HG03432 (cell line): ENCODE measurements around the gene FUBP3.

ENCODE experiments used
- ATAC-seq: cut with Tn5 transposase; IDR thresholded peaks from one replicate; pipeline ENCODE4 v1.9.1; 2021; ENCODE audit warnings: mild to moderate bottlenecking, moderate library complexity; ENCODE audit not compliant: unreplicated experiment

The FUBP3 gene

DNA sequence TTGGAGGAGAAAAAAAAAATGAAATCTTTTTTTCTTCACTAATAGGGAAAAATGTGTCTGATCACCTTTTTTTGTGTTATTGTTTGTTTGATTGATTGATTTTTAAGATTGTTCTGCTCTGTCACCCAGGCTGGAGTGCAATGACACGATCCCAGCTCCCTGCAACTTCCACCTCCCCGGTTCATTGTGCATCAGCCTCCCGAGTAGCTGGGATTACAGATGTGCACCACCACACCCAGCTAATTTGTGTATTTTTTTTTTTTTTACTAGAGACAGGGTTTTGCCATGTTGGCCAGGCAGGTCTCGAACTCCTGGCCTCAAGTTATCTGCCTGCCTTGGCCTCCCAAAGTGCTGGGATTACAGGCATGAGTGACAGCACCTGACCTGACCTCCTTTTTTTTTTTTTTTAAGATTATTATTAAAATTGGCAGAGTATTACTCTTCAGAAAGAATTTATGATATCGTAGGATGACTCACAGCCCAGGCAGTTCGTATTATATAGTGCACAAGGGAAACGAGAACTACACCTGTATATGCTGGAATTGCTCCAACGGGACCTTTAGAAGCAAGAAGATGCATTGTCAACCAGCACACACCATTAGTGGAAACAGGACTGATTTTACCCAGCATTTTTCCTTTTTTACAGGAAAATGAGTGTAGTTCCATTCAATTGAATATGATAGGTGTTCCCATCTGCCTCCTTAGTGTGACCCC is 27.7 kb downstream of the FUBP3 start:
- no peak for ATAC-seq

GRCh38 chr9:130607640-130608420 is 28.5 kb downstream of the FUBP3 start:
- no peak for ATAC-seq

DNA sequence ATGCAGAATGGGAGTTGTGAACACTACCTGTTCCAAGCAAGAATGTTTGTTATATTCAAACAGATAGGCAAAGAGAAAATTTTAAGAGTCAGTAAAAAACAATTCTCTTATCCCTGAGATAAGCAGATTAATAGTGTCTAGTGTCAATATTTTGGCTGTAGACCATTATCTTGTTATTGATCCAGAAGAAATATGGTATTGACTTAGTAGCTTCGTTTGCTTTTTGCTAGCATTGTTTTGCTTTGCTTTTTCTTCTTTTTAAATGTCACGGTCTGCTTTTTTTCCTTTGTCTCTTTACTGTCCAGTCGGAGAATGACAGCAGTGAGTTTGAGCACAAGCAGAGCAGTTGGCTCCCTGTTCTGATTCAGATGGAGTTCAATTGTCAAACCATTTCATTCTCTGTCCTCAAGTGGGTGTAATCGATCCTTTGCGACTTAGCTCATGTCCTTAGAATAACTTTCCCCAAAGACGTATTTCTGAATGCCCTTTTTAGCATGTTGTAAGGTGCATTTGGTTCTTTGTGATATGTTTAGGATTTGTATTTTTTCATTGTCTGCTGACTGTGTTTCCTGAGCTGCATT is 29.3 kb downstream of the FUBP3 start:
- no peak for ATAC-seq

- ATAC-seq = no peak
Observed at GRCh38 chr9:130609163-130609562, 29.8 kb downstream of the FUBP3 start.

GRCh38 chr9:130610862-130611707 is 31.7 kb downstream of the FUBP3 start:
- no peak for ATAC-seq

GRCh38 chr9:130616451-130616850 is 37.1 kb downstream of the FUBP3 start:
- ATAC-seq = no peak

GRCh38 chr9:130623466-130623865 is 44.1 kb downstream of the FUBP3 start:
- no peak for ATAC-seq

- ATAC-seq = no peak
Observed at GRCh38 chr9:130624154-130624553, 44.8 kb downstream of the FUBP3 start.

DNA sequence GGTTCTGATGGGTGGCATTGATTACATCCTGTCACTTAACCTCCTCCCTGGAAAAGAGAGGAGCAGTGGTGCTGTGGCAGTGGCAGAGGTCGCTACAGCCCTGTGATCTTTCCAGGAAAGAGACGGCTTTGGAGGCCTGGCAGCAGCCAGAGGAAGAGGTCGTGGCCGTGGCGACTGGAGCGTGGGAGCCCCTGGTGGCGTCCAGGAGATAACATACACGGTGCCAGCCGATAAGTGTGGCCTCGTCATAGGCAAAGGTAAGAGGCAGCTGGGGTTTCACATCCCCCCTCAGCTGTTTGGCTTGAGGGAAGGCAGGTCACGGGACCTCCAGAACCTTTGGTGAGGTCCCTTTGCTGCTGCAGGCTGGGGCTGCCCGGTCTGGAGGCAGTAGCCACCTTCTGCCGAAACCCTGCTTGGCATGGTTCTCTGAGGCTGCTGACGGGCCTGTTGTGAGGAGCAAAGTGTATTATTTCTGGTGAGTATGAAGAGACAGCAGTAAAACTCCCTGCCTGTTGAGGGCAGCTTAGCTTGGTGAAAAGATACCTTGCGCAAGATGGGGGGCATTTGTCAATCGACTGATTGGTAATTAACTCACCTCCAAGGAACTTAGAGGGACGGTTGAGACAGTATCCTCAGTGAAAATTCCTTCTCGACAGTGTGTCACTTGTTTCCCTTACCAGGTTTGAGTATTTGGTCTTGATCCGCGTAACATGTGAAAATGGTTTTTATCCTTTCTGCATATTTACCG is 47.0 kb downstream of the FUBP3 start:
- no peak for ATAC-seq

DNA sequence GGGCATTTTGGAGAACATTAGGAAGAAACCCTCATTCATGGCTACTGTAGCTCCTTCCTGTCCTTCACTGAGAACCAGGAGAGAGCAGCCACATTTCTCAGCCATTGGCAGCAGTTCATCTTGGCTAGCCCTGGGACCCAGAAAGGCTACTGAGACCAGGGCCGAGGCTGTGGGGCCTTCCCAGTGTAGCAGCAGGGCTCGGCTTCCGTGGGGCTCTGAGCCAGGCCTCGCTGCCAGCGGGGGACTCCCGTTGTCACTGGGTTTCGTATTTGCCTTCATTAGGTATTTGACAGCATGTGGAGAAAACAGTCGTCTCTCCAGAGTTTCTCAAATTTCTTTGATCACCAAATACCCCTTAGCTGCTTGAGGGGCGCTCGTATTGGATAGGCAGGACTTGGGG is 47.7 kb downstream of the FUBP3 start:
- no peak for ATAC-seq

DNA sequence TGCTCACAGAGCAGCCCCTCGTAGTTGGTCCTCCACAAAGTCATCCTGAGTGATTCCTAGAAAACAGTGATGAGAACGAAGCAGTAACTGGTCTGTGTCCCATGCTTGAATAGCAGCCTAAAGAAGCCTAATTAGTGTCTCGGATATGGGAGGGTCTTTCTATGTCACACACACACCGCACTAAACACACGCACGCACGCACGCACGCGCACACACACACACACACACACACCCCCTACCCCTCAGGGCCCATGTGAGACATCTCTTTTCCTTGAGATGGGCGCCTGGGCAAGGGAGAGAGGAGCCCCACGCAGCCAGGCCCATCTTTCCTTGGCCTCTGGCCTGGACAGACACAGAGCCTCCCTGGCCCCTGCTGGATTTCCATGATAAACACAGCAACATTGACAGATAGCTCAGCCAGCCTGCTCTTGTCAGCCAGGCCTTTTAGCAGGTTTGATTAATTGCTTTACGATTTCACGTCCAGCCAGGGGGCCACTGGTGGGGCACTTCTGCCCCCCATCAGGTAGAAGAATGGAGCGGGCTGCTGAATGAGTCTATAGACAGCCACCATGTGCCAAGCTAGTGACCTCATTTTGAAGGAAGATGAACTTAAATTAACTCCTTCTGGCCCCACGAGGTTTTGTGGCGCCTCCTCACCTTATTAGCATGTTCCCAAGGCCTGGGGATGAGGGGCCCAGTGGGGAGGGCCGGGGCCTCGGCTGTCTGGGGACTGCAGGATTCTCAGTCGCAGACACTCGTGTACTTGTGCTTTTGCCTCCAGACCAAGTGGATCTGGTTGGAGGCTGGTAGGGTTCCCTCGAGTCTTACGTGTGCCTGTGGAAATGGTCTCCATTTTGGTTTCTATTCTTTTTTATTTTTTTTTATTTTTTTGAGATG is 48.8 kb downstream of the FUBP3 start:
- ATAC-seq = no peak

- ATAC-seq = no peak
Observed at GRCh38 chr9:130629443-130630070, 50.2 kb downstream of the FUBP3 start.

GRCh38 chr9:130630071-130630450 is 50.7 kb downstream of the FUBP3 start:
- no peak for ATAC-seq

- no peak for ATAC-seq
Observed at GRCh38 chr9:130630506-130631330, 51.3 kb downstream of the FUBP3 start.

DNA sequence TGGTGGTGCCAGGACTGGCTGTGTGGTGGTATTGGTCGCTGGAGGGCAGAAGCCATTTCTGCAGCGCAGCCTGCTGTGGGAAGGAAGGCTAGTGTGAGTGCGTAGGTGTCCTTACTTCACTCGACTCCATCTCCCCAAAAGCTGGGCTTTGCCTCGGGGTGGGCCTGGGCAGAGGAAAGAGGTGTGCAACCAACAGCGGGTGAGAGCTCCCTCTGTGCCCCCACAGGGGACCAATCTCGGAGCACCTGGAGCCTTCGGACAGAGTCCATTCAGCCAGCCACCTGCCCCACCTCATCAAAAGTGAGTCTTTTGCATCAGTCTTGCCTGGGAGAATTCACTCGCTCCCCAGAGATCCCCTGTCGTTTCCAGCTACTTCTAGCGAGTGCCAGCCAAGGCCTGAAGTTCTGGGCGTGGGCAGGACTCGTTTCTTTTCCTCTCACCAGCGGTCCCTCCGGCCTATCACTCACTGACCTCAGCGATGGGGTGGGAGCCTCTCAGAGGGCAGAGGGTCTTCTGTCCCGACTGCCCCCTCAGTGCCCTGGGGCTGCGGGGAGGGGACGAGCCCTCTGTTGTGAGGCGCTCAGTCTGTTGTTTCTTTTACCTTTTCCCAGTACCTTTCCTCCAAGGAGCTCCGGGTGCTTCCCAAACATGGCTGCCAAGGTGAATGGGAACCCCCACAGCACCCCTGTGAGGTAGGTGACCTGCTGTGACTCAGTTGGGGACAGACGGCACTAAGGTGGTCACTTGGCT is 52.1 kb downstream of the FUBP3 start:
- no peak for ATAC-seq

DNA sequence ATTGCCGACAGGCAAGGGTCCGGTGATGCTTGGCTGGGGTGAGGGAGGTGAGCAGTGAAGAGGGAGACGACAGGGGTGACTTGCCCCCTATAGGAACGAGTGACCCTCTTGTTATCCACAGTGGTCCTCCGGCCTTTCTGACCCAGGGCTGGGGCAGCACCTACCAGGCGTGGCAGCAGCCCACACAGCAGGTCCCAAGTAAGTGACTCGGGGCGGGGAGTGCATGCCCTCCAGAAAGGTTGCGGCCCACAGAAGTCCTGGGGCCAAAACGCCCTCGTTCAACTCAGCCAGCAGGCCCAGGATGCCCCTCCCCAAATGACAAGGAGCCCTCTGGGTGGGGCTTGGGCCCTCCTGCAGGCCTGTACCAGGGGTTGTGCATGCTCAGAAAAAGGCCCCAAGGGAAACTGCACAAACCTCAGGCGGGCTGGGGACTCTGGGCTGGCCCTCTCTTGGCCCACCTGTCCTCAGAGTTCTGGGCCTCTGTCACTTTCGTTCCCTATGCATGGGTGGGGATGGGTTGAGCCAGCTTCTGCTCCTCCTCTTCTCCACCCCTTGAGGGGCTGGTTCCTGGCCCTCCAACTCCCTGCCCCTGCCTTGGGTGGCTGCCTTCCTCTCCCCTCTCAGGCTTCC is 52.8 kb downstream of the FUBP3 start:
- ATAC-seq = no peak

GRCh38 chr9:130632841-130633240 is 53.5 kb downstream of the FUBP3 start:
- no peak for ATAC-seq
